GM19328 (cell line): ENCODE data around the gene ZDHHC14.
"Not testable (repeated sequence)": the region's sequence is repeated elsewhere in the genome, so short reads cannot be mapped to it uniquely, and the experiment has no call there.

Experiments used
- ATAC-seq: cut with Tn5 transposase; IDR thresholded peaks from one replicate; pipeline ENCODE4 v1.9.1; 2021; ENCODE audit warnings: mild to moderate bottlenecking, moderate library complexity; ENCODE audit not compliant: unreplicated experiment

ZDHHC14 gene

DNA sequence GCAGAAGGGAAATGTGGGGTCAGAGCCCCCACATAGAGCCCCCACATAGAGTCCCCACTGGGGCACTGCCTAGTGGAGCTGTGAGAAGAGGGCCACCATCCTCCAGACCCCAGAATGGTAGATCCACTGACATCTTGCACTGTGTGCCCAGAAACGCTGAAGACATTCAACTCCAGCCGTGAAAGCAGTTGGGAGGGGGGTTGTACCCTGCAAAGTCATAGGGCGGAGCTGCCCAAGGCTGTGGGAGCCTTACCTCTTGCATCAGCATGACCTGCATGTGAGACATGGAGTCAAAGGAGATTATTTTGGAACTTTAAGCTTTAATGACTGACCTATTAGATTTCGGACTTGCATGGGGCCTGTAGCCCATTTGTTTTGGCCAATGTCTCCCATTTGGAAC, 209.7 kb downstream of the ZDHHC14 start:
- not testable (repeated sequence) for ATAC-seq

GRCh38 chr6:157592541-157592940, 211.6 kb downstream of the ZDHHC14 start:
- no peak for ATAC-seq

DNA sequence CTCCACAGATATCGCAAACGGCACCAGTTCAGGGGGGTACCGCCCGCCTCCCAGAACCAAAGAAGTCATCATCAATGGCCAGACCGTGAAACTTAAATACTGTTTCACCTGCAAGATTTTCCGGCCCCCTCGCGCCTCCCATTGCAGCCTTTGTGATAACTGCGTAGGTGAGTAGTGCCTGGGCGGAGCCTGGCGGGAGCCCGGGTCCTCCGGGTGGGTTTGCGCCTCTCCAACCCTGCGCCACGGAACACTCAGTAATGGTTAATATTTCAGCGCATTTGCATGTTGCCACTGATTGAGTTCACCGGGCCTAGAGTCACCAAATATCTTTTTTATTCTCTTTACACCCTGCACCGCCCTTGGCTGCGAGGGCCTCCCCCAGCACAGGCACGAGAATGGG, 212.0 kb downstream of the ZDHHC14 start:
- no peak for ATAC-seq

DNA sequence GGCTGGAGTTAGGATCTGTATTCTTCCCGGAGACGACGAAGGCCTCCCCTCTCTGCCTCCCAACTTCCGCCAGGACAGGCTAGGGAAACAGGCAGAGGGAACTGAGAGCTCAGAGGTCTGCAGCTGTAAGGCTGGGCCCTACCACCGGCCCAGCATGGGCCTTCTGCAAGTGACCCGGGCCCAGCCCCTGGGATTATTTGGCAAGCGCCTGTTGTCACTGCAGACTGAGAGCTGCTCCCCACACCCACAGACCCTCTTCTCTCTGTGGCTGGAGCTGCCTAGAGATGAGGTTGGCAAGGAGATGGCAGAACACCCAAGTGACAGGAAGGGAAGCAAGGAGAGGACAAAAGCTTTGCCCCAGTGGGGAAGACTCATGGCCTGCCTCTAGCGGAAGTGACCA, 212.6 kb downstream of the ZDHHC14 start:
- ATAC-seq: no peak

DNA sequence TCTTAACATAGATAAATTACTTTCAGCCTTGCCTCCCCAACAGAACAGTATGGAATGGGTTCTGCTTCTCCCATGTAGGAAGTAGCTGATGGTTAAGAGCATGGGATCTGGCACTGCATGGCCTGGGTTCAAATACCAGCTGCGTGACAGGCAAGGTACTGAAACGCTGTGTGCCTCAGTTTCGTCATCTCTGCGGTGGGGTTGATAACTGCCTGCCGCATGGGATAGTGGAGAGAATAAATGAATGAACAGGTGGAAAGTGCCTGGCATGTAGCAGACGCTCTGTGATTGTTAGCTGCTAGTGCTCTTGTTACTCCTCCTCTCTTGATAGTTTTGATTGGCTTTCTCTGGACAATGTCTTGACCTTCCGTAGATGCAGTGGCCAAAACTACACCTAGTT, 213.3 kb downstream of the ZDHHC14 start:
- ATAC-seq: no peak

DNA sequence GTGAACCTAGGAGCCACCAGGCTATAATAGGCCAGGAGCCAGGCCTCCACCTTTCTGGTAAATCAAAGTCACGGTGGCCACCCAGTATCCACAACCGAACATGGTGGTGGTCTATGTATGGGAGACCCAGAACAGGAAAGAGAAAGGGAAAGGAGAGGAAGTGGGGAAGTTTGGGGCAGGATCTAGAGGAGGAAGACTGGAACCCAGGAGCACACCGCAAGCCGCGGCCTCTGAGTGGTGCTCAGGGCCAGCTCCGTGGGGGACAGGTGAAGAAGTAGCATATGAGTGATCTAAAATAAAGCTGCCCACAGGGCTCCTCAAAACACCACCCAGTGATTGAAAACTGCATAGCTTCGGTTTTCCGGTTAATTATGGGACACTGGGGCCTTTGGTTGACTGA, 214.8 kb downstream of the ZDHHC14 start:
- ATAC-seq: no peak

- no peak for ATAC-seq
Observed at GRCh38 chr6:157596461-157596860, 215.5 kb downstream of the ZDHHC14 start.

DNA sequence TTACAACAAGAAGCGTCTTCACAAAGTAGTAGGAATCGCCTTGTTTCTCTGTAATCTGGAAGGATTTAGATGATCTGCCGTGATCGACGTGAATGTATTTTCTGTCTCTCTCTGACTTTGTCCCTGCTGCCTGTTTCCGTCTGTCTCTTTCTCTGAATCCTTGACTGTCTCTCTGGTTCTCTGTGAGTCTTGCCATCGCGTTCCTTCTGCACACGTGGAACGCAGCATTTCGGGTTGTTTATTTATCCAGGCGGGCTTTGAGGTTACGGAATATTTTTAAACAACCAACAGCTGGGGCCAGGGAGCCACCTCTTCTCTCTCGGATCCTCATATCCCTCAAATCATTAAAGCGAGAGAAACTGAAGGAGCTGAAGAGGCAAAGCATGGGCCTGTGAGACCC, 215.9 kb downstream of the ZDHHC14 start:
- no peak for ATAC-seq

DNA sequence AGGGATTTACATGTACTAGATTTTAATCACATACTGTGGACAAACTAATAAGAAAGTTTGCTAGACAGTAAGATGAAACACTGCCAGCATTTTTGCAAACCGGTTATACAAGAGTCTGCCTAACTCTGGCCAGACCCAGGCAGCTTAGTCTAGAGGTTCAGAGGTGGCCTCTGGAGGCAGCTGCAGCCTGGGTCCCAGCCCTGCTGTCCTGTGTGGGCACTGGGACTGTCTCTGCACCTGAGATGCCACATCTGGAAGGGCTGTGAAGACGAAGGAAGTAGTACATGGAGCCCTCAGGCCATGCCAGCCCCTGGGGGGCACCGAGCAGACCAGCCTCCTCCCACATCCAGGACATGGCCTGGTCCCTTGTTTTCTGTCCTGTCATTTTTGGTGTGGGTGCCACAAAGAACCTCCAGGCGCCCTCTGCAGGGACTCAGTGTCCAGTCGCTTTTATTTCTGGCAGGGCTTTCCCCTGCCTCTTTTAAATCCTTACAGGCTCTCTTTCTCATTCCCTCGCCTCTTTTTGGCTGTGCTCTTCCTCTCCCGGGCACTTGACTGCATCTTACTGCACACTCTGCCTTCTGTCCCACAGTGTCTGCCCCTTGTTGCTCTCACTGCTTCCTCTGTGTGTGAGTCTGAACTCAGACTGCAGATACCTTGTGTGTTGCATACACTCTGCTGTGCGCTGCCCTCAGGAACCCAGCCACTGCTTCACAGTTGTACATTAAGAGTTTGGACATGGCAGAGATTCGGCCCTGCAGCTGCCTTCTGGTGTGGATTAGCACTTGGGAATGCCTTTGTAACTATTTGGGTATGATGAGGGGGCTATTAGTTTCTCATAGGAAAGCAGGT, 216.7 kb downstream of the ZDHHC14 start:
- ATAC-seq: no peak

DNA sequence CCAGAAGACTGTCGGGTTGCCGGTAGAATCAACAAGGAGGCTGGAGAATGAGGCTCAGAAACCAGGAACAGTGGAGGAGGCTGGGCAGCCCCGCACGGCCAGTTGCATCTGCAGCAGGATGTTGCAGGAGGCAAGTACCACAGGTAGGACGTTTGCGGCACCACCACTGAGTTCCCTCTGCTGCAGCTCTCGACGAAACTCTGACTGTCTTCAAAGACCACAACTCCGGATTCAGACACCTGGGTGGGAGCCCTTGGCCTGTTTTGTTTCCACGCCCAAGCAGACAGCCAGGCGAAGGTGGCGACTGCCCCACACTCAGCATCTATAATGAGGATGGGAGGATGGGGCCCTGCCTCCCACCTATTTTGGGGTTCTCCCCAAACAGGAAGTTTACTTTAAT, 218.2 kb downstream of the ZDHHC14 start:
- ATAC-seq: no peak

DNA sequence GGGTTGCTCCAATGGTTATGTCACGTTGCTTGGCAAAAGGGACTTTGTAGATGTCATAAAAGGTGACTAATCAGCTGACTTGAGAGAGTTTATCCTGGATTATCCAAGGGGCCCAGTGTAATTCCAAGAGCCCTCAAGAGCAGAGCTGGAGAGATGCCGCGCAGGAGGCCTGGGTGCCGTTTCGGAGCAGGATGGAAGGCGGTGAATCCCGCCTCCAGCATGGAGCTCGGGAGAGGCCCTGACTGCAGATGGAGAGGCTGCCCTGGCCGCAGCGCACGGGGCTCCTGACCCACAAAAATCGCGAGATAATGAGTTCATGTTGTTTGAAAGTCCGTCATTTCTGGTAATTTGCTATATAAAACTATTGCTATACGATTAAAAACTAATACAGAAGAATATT, 219.8 kb downstream of the ZDHHC14 start:
- no peak for ATAC-seq

GRCh38 chr6:157602521-157603295, 221.7 kb downstream of the ZDHHC14 start:
- ATAC-seq: no peak

- ATAC-seq: no peak
Observed at GRCh38 chr6:157603314-157603940, 222.4 kb downstream of the ZDHHC14 start.

GRCh38 chr6:157603971-157604370, 223.0 kb downstream of the ZDHHC14 start:
- ATAC-seq: no peak

- no peak for ATAC-seq
Observed at GRCh38 chr6:157604816-157605215, 223.8 kb downstream of the ZDHHC14 start.

- no peak for ATAC-seq
Observed at GRCh38 chr6:157605484-157605883, 224.5 kb downstream of the ZDHHC14 start.

- no peak for ATAC-seq
Observed at GRCh38 chr6:157606516-157606915, 225.5 kb downstream of the ZDHHC14 start.

- ATAC-seq: no peak
Observed at GRCh38 chr6:157607317-157608109, 226.5 kb downstream of the ZDHHC14 start.

DNA sequence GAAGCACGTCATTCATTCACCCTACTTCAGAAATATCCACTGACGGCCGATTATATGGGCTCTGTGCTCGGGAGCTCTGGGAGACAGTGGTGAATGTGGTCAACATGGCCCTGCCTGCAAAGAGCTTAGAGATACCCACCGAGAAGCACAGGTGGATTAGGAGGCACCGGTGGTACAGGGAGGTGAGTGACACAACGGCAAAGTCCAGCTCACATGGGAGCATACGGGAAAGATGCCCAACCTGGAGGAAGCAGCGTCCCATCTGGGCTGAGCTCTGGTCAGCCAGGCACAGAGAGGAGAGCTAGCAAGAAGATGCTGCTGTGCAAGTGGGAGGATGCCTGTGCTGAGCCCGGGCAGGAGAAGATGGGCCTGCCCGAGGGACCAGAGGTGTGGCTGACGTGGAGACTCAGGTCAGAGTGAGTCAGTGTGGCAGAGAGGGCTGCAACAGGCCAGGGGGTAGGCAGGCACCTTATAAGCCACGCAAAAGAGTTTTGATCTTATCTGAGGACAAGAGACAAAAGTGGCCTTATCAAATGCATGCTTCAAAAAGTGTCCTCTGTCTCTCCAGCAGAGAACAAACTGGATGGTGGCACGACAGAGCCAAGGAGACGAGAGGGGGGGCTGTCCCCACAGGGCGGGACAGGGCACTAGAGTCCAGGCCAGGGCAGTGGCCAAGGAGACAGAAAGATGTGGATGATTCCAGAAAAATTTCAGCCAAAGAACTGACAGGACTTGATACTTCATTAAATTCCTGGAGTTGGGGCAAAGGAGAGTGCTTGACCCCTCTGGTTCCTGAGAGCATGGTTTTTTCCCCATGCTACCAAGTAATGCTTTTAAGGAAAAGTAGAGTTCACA, 227.5 kb downstream of the ZDHHC14 start:
- ATAC-seq: no peak

DNA sequence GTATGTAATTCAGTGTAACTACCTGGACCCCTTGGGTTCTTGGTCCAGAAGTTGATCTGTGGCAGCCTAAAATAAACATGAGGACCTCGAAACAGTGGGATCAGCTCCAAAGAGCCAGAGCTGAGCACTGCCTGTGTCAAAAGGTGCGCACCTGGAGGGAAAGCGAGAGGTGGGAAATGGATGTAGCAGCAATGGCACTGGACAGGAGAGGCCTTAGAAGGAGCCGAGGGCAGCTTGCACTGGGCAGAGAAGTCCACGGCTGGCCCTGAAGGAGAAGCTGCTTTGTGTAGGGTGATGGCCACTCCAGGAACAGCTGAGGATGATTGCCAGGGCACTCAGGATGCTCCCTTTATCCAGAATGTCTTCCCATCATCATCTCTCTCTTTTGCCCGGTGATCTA, 228.1 kb downstream of the ZDHHC14 start:
- ATAC-seq: no peak
